Activated CD4-positive, alpha-beta T cell treated with anti-CD3 and anti-CD28 coated beads, Interleukin-2, amount 50 U/mL, for 48 hours (primary cell): ENCODE data around the gene NFIA.

Experiments
- DNase-seq, 2 experiments: peaks; one replicate each; pipeline ENCODE4 v3.0.0-alpha.2; 2020

NFIA gene

GRCh38 chr1:61224609-61225008 is 142.2 kb downstream of the NFIA start:
- DNase-seq = no peak

DNA sequence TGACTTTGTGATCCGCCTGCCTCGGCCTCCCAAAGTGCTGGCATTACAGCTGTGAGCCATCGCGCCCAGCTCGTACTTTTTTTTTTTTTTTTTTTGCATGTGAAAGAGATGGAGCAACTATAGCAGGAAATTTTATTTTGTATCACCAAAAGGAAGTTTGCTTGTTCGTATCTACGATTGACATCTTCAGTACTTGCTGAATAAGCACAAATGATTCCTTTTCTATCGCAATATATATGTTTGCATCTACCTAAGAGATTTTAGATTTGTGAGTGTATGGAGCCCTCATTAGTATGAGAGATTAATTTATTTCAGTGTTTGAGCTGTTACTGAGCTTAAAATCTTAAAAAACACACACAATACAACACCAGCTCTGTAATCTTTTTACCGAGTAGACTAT is 143.1 kb downstream of the NFIA start:
- no peak for DNase-seq

GRCh38 chr1:61226791-61227567 is 144.6 kb downstream of the NFIA start:
- DNase-seq = no peak

DNA sequence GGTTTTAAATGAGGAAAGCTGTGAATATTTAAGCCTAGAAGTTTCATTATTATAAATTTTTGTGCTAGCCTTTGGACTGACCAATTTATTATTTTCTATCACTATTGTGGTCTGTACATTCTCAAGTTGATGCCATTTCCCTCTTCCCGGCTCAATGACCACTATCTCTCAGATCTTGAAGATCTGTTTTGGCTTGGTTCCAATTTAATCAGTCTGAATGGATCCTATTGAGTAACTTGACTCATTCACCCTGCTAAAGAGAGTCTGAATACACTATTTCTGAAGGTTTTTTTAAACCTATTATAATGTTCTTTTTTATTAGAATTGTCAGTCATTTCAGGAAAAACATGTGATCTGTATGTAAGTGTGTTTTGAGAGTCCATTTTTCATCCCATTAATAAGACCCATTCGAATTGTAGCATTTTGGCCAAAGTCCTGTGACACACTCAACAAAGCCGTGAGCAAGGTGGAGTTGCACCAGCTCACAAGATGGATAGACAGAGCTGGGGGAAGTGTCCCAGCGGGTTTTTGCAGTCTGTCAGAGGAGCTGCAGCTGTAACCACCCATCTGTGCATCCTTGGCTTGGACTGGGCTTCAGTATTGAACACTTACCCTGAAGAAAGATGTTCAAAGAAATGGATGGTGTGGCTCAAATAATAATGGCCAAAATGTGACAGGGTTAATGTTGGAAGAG is 145.6 kb downstream of the NFIA start:
- DNase-seq = no peak

DNA sequence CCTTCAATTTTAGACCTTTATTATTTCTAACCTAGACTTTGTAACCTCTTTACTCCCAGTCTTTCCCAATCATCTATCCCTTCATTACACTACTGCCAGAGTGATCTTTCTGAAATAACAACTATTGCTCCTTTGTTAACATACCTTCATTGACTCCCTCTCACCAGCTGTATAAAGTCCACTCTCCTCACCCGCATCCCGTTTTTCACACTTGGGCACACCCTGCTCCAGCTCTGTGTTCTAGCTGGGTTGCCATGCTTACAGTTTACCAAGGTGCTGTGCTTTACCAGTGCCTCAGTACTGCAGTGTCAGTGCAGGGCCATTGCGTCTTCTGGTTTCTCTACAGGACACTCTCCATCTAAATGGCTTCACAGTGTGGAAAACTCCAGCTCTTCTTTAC is 148.2 kb downstream of the NFIA start:
- DNase-seq = no peak

- no peak for DNase-seq
Measured at GRCh38 chr1:61231795-61232194, 149.4 kb downstream of the NFIA start.

- no peak for DNase-seq
Measured at GRCh38 chr1:61233121-61233660, 150.8 kb downstream of the NFIA start.

GRCh38 chr1:61234587-61234919 is 152.2 kb downstream of the NFIA start:
- DNase-seq = no peak

- no peak for DNase-seq
Measured at GRCh38 chr1:61237147-61237546, 154.8 kb downstream of the NFIA start.

DNA sequence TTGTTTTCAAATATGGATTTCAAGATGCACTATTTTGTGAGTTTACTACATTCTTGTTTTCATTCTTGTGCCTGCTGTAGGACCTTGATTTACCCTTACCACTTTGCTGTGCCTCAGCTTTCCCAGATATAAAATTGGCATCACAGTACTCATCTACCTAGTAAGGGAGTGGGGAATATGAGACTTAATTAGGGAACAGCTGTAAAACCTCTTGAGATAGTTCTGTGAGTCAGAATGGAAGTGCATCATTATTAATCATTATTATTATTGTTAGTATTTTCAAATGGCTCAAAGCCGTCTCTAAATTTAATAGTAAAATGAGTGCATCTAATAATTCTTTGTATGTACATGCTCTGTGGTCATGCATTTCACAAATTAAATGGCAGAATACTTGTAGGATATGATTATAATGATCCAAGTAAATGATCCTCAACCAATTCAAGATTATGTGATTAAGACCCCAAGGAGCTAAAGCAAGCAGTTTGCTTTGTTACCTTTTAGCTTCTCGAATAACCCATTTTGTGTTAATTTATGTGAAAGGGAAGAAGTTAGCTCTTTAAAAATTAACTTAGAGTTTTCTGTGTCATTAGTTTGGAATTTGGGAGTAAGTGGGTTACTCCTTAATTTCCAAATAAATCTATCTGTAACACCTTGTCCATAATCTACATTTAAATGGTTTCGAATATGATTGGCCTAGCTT is 155.4 kb downstream of the NFIA start:
- no peak for DNase-seq

DNA sequence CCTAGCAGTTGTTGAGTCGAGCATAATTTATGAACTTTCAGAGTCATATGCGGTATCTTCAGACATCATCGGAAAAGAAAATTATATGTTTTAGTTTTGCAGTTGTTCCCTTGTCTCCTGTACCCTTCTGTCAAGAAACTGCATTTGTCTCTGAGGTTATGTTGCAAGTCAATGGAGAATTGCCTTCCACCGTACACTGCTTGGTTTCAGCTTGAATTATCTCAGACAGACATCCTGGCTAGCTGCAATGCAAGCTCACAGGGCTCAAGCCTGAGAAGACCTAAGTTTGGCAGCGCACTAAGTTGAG is 156.0 kb downstream of the NFIA start:
- no peak for DNase-seq

DNA sequence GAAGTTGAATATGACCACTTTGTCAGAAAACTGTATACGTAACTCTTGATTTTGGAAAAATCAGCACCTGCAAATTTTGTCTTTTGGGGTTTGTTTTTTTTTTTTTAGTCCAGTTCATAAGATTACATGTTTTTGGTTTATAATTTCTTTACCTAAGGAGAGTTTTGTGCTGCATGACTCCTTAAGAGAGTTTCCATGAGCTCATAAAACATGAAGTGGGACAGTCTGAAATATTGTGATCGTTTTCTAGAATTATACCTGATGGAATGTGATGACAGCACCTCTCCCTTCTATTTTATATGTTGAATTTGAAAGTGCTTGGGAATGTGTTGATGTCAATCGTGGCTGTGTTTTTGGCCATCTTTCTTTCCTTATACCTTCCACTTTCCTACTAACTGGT is 158.5 kb downstream of the NFIA start:
- DNase-seq = no peak

- no peak for DNase-seq
Measured at GRCh38 chr1:61241411-61241838, 159.1 kb downstream of the NFIA start.

DNA sequence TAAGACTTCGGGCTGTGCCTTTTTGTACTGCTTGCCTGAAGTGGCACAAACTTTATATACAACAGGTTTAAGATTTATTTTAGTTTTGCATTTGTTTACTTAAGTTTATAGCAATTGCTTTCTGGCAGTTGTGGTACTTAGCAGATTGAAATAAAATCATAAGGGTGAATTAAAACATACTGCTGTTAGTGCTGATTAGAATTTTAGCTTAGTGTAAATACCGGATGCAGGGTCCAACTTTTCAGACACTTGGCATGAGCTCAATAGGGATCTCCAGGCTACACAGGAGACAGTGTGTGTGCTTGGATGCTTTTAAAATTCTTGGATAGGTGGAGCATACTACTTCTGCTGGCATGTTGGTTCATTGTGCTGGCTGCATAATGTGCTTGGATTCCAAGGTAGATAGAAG is 159.6 kb downstream of the NFIA start:
- no peak for DNase-seq

DNA sequence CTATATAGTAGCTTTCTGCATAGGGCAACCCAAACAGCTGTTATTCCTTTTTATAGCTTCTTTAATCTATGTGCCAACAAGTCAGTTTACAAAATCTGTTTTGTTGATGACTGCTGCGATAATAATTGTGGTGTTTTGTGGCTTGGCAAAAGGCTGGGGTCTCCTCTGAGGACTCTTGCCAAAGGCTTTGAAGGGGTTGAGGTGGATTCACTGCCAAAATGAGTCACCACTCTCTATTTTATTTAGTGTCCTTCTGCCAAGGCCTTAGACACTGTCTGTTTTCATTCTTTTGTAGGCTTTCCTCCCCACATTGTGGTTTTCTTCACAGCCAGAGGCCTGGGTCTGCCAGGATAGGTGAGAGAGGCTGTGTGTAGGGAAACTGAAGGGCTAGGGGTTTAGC is 161.8 kb downstream of the NFIA start:
- DNase-seq = no peak

DNA sequence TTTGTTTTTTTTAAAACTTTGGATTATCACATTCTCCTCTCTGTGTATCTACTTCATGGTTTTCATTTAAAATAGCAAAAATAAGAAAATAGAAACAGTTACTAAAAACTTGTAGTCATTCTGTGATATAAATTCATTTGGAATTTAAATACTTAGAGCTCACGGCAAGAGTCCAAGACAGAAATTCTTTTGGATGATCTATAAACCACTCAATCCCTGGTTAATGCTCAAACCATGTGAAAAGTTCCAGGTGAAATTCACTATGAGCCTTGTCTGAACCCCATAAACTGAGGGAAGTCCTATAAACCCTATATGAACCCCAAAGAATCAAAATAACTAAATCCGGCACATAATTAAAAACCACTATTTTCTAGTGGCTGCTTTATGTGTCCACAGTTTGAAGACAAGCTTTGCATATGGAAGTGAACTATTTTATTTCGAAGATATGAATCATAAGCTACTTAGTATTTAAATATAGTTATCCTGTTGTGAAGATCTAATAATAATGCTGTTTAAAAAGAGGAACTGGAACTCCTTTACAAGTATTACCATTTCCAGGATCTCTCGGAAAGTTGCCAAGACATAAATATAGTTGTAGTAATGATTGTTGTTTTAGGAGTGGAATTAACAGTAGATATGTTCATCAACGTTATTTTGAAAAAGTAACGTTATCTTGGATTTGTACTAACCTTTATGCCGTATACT is 163.5 kb downstream of the NFIA start:
- no peak for DNase-seq

GRCh38 chr1:61247051-61247825 is 164.9 kb downstream of the NFIA start:
- no peak for DNase-seq

- no peak for DNase-seq
Measured at GRCh38 chr1:61247881-61248752, 165.8 kb downstream of the NFIA start.

DNA sequence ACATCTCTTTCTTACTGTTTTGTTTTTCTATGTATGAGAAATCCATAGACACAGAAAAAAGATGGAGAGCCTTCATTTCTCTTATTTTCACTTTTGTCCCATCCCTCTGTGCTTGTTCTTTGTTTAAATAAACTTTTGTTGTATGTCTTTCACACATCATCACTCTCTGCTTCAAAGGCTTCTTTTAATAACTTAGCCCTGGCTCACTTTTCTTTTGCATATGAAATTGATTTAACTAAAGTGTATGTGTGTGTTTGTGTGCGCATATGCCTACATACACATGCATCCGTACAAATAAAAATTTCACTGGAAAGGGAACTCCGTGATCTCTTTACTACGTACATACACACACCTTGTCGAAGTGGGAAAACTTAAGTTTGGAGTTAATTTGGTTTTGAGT is 168.6 kb downstream of the NFIA start:
- DNase-seq = no peak

GRCh38 chr1:61253059-61253735 is 170.8 kb downstream of the NFIA start:
- no peak for DNase-seq
